Adrenal gland (tissue), 5 donors: Measurements from ENCODE around the gene PRKAG3.

Experiments used
- POLR2A ChIP-seq, 2 donors: fragments of 450-650 bp; IDR thresholded peaks; one replicate each; pipeline ENCODE4 v1.6.1; 2017; ENCODE audit warnings: antibody characterized with exemption in 2 of 2, mild to moderate bottlenecking in 2 of 2, moderate library complexity in 1 of 2
- TF ChIP-seq, protein P1 (sequence below), 6 experiments: fragments of 450-650 bp in 4 of 6; fragments of 200-600 bp in 2 of 6; sonication (generic) in 1 of 6; IDR thresholded peaks; 1 replicate in 5 of 6; 2 replicates in 1 of 6; pipeline versions ENCODE4 v1.5.1 to v1.8.0; 2016 to 2021; ENCODE audit warnings: antibody characterized with exemption in 6 of 6, mild to moderate bottlenecking in 2 of 6, moderate library complexity in 1 of 6
- donor health status: DM: no; HTN: no; CAD: no.

DNA sequence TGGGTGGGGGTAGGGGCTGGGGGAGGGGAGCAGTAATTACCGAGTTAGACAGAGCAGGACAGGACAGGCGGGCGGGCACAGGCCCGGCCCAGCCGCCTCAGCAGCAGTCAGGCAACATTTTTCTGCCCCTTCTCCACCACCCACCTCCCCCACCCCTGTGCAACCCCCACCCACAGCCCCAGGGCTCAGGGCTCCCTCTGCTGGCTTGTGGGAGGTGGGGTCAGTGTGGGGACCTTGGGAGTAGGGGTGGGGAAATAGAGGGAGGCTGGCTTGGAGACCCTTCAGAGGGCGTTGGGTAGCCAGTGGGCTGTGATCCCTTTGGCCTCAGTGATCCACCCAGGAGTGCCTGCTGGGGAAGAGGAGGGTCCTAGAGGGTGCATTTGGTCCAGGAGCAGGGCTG is 34.4 kb upstream of the PRKAG3 start:
- TF ChIP-seq, protein P1, sequence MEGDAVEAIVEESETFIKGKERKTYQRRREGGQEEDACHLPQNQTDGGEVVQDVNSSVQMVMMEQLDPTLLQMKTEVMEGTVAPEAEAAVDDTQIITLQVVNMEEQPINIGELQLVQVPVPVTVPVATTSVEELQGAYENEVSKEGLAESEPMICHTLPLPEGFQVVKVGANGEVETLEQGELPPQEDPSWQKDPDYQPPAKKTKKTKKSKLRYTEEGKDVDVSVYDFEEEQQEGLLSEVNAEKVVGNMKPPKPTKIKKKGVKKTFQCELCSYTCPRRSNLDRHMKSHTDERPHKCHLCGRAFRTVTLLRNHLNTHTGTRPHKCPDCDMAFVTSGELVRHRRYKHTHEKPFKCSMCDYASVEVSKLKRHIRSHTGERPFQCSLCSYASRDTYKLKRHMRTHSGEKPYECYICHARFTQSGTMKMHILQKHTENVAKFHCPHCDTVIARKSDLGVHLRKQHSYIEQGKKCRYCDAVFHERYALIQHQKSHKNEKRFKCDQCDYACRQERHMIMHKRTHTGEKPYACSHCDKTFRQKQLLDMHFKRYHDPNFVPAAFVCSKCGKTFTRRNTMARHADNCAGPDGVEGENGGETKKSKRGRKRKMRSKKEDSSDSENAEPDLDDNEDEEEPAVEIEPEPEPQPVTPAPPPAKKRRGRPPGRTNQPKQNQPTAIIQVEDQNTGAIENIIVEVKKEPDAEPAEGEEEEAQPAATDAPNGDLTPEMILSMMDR (IDR thresholded peaks at IDR 0.05) = no peak
- no peak for TF ChIP-seq POLR2A (IDR thresholded peaks at IDR 0.05)
